Activated CD8-positive, alpha-beta memory T cell treated with anti-CD3 and anti-CD28 coated beads, Interleukin-2, amount 50 U/mL, for 24 hours (primary cell): ENCODE data around the gene FCN1.
"Not testable (repeated sequence)": the region's sequence is repeated elsewhere in the genome, so short reads cannot be mapped to it uniquely, and the experiment has no call there.

Experiments used
- DNase-seq: peaks from one replicate; pipeline ENCODE4 v3.0.0-alpha.2; 2020; ENCODE audit errors: extremely low read depth

FCN1 gene

GRCh38 chr9:134871697-134872340 lies 45.9 kb downstream of the FCN1 start:
- DNase-seq: no peak

GRCh38 chr9:134870746-134871662 lies 46.7 kb downstream of the FCN1 start:
- no peak for DNase-seq

- no peak for DNase-seq
Observed at GRCh38 chr9:134870301-134870694, 47.4 kb downstream of the FCN1 start.

- no peak for DNase-seq
Observed at GRCh38 chr9:134869554-134870300, 48.0 kb downstream of the FCN1 start.

- DNase-seq: no peak
Observed at GRCh38 chr9:134868751-134869553, 48.8 kb downstream of the FCN1 start.

GRCh38 chr9:134867917-134868750 lies 49.6 kb downstream of the FCN1 start:
- no peak for DNase-seq

- DNase-seq: no peak
Observed at GRCh38 chr9:134864821-134865190, 52.9 kb downstream of the FCN1 start.

- DNase-seq: no peak
Observed at GRCh38 chr9:134863941-134864820, 53.5 kb downstream of the FCN1 start.

GRCh38 chr9:134863306-134863902 lies 54.3 kb downstream of the FCN1 start:
- DNase-seq: no peak

- no peak for DNase-seq
Observed at GRCh38 chr9:134861595-134862334, 55.9 kb downstream of the FCN1 start.

- no peak for DNase-seq
Observed at GRCh38 chr9:134860510-134860909, 57.2 kb downstream of the FCN1 start.

- no peak for DNase-seq
Observed at GRCh38 chr9:134858051-134858841, 59.5 kb downstream of the FCN1 start.

GRCh38 chr9:134857451-134857850 lies 60.3 kb downstream of the FCN1 start:
- DNase-seq: not testable (repeated sequence)

- no peak for DNase-seq
Observed at GRCh38 chr9:134855900-134856377, 61.8 kb downstream of the FCN1 start.
